GDM1 (cell line): ENCODE data around the gene ATP2B3.

Experiments used
- DNase-seq: peaks from one replicate; lab custom pipeline; 2025; lab: John Stamatoyannopoulos, UW

ATP2B3 gene

DNA sequence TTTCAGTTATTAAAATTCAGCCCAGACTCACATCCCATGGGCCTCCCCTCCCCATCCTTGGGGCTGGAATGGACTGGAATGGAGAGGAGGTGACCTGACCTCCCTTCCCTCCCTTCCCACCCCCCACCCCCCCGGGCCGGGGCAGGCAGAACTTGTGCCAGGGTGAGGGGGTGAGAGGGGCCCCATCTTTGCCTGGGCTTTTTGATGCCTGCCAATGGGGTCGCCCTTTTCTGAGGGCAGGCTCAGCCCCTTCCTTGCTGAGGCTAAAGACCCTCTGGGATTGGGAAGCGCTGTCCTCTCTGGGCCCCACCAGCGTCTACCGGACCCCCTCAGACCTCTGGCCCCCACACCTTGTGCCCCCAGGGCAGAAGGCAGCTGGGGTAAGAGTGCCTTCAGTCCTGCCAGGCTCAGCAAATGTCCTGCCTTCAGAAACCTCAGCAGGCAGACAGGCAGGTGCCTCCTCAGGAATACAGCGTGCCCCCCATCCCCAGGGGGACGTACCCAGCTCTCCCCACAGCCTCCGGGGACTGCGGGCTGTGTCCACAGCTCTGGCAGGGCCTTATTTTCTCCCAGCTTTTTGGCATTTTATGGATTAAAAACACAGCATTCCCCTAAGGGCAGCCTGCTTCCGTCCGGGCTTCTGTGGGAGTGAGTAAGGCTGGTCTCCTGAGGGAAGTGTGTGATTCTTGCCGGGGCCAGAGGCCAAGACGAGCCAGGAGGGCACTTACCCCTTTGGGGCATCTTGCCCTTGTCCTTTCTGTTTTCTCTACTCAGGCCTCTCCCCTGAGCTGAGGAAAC lies 94.1 kb downstream of the ATP2B3 start:
- DNase-seq = no peak

GRCh38 chrX:153612413-153612812 lies 95.0 kb downstream of the ATP2B3 start:
- no peak for DNase-seq

DNA sequence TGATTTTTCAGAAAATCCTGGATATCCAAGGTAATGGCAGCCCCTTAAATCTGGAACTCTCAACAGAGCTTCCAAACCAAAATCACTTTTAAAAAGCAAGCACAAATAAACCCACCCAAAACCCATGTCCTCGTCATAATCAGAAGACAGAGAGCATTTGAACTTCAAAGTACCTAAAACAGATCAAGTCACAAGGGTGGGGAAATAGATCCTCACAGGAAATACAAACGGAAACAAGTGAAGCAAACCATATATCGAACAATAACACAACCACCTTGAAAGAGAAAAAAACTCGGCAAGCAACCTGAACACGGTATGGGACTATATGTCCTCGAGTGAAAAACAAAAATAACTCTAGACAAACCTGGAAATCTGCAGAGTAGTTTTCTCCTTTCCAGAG lies 97.4 kb downstream of the ATP2B3 start:
- no peak for DNase-seq

DNA sequence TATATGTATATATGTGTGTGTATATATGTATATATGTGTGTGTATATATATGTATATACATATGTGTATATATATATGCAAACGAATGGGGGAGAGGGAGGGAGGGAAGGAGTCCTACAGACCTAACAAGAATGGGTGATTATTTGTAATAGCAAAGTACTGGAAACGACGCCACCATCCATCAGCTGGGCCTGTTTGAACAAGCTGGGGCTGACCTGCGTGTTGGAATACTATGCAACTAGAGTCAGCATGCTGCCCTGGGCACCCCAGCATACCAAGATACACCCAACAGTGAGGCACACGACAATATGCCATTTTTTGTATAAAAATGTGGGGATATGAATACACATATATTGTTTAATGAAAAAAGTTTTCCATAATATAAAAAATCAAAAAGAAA lies 103.1 kb downstream of the ATP2B3 start:
- no peak for DNase-seq

DNA sequence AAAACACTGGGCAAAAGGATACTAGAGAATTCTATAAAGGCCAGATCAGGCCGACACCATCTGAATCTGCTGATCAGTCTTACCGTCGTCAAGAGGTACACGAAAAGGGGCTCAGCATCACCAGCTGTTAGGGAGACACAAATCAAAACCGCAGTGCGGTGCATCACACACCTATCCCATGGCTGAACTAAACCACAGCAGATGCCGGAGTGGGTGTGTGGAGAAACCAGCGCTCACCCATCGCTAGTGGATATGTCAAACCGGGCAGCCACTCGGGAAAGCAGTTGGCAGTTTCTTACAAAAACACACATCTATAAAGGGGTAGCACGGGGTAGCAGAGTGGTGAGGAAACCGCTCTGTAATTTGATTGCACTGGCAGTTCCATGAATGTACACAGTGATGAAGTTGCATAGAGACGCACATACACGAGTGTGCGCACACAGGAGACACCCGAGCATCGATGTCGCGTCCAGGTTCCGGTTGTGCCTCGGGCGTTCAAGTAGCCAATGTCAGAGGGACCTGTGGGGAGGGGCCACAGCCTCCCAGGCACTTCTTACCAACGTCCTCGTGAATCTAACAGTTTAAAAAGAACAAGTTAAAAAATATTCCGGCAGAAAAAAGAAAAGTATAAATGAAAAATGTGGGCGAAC lies 104.6 kb downstream of the ATP2B3 start:
- DNase-seq = no peak

DNA sequence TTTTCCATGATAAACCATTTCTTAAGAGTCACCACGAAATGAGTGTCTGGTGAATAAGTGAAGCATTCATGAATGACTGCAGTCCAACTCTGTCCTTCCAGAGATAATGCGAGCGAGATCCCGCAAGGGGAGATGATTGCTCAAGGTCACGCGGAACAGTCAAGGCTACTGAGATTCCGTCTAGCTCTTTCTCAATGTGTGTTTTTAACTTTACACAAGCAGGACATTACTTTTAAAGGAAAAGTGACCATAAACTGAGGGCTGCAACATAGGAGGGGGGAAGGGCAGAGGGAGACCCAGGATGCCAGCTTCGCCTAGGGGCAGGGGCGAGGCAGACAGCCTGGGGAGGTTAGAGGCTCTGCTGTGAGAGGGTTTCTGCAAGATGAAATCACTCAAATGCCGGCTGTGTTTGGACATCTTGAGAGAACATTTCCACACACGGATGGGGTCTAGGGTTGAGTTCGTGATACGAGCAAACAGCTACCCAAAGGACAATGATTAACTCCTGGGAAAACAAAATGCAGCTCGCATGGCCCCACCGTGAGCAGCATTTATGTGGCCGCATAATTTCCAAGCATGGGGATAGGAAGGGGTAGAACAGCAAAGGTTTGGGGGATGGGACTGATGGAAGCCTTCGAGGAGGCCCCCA lies 105.3 kb downstream of the ATP2B3 start:
- DNase-seq = no peak

DNA sequence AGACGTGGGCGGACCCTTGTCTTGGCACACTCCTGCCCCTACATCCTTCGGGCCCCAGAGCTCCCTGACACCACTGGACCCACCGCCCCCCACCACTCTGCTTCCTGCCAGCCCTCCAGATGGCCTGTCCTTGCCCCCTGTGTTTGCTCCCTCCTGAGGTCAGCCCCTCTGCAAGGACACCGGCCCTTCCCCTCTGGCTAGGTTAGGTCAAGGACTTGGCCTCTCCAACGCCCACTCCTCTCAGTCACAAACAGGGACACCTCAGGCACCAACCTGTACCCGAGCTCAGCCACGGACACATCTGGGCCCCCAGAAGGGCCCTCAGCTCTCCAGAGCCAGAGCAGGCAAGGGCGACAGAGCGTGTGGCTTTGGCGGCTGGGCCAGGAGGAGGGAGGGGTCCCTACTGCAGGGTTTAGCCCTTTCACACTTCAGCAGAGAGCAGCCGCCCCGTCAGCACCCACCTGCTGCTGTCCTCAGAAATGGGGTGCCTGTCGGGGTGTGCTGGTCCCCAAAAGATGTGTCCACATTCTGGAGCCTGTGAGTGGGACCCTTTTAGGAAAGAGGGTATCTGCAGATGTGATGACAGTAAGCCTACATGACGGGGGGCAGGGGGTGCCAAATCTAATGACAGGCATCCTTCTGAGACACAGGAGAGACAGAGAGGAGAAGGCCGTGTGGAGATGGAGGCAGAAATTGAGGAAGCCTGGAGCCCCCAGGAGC lies 106.0 kb downstream of the ATP2B3 start:
- DNase-seq = no peak

GRCh38 chrX:153624196-153625091 lies 107.0 kb downstream of the ATP2B3 start:
- DNase-seq = no peak

GRCh38 chrX:153625271-153626024 lies 108.0 kb downstream of the ATP2B3 start:
- DNase-seq = no peak

GRCh38 chrX:153626025-153626633 lies 108.7 kb downstream of the ATP2B3 start:
- no peak for DNase-seq

GRCh38 chrX:153626863-153627674 lies 109.6 kb downstream of the ATP2B3 start:
- DNase-seq = no peak

- no peak for DNase-seq
These were observed 110.3 kb downstream of the ATP2B3 start for GRCh38 chrX:153627675-153628111.

- DNase-seq = no peak
These were observed 110.7 kb downstream of the ATP2B3 start for GRCh38 chrX:153628129-153628528.

GRCh38 chrX:153628665-153629064 lies 111.2 kb downstream of the ATP2B3 start:
- DNase-seq = no peak

DNA sequence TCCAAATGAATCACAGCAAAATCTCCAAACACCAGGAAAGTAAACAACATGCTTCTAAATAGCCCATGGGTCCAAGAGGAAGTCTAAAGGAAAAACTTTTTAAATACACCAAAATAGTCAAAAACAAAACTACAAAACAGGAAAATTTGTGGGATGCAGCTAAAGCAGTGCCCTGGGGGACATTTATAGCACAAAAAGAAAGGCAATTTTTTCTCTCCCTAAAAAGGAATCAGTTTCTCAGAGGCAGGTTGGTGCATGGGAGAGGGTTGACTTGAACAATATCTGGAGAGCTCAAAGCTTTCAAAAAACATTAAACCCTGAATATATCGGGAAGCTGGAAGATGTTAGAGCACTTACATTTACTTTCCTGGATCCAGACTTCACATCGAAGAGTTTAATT lies 113.9 kb downstream of the ATP2B3 start:
- DNase-seq = no peak

DNA sequence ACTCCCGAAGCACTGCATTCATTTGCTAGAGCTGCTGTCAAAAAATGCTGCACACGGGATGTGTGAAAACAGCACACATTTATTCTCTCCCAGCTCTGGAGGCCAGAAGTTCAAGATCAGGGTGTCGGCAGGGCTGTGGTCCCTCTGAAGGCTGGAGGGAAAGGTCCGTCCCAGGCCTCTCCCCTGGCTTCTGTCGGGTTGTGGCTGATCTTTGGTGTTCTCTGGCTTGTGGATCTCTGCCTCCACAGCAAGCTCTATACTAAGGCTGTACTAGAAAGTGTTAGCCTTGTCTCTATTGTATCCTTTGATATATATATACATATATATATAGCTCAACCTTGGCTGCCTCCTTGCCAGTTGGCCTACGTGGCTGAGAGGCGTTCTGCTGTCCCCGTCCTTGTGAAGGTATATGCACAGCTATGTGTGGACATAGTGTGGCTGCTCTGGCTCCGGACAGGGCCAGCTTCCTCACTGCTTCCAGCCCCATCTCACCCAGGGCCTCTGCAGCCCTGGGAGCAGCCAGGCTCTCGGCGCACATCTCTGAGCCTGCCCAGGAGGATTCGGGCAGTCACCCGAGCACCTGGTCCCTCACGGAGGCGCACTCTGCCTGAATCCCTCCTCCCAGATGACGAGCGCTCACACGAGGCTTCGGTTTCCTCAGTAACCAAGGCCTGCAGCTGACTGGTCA lies 114.6 kb downstream of the ATP2B3 start:
- no peak for DNase-seq
